Stimulated activated CD8-positive, alpha-beta memory T cell treated with anti-CD3 and anti-CD28 coated beads, Interleukin-12 subunit alpha, Interleukin-12 subunit beta, amount 100 ng/mL, for 4 hours (primary cell): ENCODE measurements around the gene PLEKHG4.

Experiments used
- DNase-seq: peaks from one replicate; pipeline ENCODE4 v3.0.0-alpha.2; 2020; ENCODE audit warnings: low read depth

The PLEKHG4 gene

GRCh38 chr16:67260426-67261063 lies 18.8 kb upstream of the PLEKHG4 start:
- no peak for DNase-seq

- no peak for DNase-seq
Measured at GRCh38 chr16:67263201-67263600, 16.1 kb upstream of the PLEKHG4 start.

- DNase-seq = no peak
Measured at GRCh38 chr16:67264277-67264676, 15.1 kb upstream of the PLEKHG4 start.

GRCh38 chr16:67264866-67265265 lies 14.5 kb upstream of the PLEKHG4 start:
- no peak for DNase-seq

- no peak for DNase-seq
Measured at GRCh38 chr16:67265834-67266233, 13.5 kb upstream of the PLEKHG4 start.

GRCh38 chr16:67268136-67268579 lies 11.2 kb upstream of the PLEKHG4 start:
- DNase-seq = no peak

- DNase-seq = no peak
Measured at GRCh38 chr16:67269766-67270165, 9.6 kb upstream of the PLEKHG4 start.

- DNase-seq = no peak
Measured at GRCh38 chr16:67270931-67271338, 8.4 kb upstream of the PLEKHG4 start.

- no peak for DNase-seq
Measured at GRCh38 chr16:67271446-67271845, 7.9 kb upstream of the PLEKHG4 start.

GRCh38 chr16:67275321-67275720 lies 4.0 kb upstream of the PLEKHG4 start:
- DNase-seq = no peak

GRCh38 chr16:67277294-67277998 lies 1.9 kb upstream of the PLEKHG4 start:
- DNase-seq = no peak

- no peak for DNase-seq
Measured at GRCh38 chr16:67277999-67278772, 1.1 kb upstream of the PLEKHG4 start.

GRCh38 chr16:67278773-67279295 lies 498 bp upstream of the PLEKHG4 start:
- no peak for DNase-seq

- no peak for DNase-seq
Measured at GRCh38 chr16:67280090-67281015, 1.0 kb downstream of the PLEKHG4 start.

- DNase-seq = no peak
Measured at GRCh38 chr16:67281536-67282446, 2.5 kb downstream of the PLEKHG4 start.

GRCh38 chr16:67282447-67282805 lies 3.1 kb downstream of the PLEKHG4 start:
- no peak for DNase-seq

- DNase-seq = no peak
Measured at GRCh38 chr16:67283039-67283825, 3.9 kb downstream of the PLEKHG4 start.

- DNase-seq = no peak
Measured at GRCh38 chr16:67283826-67284555, 4.7 kb downstream of the PLEKHG4 start.
